HG02852 (cell line): Measurements from ENCODE around the gene NEUROD2.
"Not testable (repeated sequence)": the region's sequence is repeated elsewhere in the genome, so short reads cannot be mapped to it uniquely, and the experiment has no call there.

ENCODE experiments used
- ATAC-seq: cut with Tn5 transposase; IDR thresholded peaks from one replicate; pipeline ENCODE4 v1.9.1; 2021; ENCODE audit warnings: mild to moderate bottlenecking, moderate library complexity; ENCODE audit not compliant: unreplicated experiment

Gene NEUROD2

DNA sequence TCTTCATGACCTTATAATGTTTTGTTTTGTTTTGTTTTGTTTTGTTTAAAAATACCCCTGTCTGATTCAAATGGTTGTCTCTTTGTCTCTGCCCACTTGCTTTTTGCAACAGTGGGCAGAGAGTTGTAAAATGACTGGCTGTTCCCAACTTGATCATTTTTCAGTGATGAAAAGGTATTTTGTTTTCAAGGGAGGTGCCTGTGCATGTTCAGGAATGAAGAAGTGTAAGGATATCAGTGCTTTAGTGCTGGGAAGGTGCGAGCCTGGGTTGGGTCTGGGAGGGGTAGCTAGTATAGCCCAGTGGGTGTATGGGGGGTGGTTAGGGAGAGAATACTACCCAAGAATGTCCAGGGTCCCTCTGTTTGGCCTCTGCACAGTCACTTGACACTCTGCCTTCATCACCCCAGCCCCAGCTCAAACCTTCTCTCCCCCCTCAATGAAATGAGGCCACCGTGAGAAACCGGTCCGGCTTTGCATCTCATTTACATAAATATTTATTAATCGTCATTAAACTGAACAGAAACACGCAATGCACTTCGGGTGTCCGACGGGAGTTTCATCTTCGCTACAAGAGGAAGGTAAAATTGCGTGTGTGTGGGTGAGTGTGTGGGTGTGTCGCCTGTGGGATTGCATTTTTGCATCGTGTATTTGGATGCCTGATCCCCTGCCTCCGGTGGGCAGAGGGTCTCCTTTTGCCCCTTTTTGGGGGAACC lies 4.3 kb downstream of the NEUROD2 start:
- ATAC-seq, result no peak

DNA sequence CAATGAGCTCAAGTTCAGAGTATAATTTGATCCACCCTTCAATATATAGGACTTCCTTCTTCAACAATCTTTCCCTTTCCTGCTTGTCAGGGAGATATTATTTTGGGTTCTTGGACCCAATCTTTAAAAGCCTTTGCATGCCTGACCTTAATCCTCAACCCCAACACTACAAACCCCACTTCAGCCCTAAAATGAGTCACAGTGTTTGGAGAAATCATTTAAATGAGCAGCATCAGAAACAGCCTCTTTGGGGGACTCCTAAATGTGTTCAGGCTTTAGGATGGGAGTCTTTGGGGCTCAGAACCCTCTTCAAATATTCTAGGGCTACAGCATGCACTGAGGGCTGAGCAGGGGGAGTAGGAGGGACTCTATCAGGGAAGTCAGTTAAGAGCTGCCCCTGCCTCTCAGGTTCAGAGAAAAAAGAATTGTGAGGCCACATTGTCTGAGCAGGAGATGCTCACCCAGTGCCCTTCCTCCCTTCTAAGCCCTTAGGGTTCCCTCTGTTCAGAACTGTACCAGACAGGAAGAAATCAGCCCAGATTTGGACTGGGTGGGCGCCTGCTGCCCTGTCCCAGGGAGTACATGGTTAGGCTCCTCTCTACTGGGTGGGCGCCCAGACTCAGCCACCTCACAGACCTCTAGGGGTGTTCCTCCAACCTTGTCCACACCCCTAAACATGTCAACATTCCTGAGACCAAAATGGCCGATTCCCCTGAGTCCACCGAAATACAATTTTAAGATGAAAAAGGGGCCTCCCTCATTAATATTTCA lies 5.0 kb downstream of the NEUROD2 start:
- no peak for ATAC-seq

DNA sequence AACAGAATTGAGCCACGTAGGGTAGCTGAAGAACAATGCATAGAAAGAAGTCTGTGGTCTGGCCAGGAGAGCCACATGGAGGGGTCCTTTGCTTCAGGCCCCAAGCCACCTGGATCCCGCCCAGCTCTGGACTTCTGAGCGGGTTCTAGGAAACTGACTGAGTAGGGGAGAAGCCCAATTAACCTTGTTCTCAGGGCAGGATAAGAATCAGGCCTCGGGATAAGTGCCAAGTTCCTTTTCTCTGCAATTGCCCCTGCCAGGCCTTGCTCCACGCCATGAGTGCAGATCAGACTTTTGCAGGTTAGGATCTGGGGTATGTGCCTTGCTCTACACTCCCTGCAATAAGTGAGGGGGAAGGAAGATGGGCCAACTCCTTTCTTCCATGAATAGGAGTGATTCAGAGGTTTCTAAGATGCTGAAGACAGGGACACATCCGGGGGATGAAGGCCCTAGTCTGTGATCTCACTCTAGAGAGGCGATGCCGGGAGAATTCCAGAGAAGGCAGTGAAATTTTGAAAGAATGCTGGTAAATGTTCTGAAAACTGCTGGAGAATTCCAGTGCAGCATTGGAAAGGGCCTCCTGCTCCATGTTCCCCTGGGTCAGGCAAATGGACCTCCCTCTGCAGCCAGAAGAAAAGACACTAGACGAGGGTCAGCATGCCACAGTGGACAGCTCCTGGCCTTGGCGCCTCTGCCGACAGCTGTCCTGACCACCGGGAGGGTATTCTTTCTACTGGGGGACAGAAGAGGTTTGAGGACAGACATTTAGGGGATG lies 5.8 kb downstream of the NEUROD2 start:
- no peak for ATAC-seq

DNA sequence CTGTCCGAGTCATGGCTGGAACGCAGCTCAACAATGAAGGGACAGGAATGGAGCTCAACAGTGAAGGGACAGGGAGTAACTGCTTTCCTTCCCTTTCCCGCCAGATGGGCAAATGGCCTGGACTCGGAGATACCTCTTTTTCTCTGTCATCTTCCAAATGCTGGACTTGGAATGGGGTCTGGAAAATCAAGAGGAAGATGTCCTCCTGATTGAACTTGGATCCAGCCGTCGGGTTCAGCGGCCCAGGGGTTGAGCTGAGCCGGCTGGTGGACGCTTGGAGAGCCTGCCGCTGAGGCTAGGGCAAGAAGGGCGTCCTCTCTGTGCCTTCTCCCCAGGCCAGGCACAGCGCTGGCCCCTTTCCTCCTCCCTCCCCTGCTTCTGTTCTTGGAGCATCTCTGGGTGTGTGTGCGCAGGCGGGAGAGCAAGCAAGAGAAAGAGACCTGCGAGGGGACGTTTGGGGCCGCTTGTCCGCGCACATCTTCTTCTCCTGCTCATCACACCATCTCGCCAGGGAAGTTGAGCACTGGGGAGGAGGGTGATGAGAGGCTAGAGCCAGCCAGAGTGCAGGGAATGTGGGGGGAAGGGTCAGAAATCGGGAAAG lies 6.6 kb downstream of the NEUROD2 start:
- no peak for ATAC-seq

- no peak for ATAC-seq
Observed at GRCh38 chr17:39600288-39600996, 7.3 kb downstream of the NEUROD2 start.

DNA sequence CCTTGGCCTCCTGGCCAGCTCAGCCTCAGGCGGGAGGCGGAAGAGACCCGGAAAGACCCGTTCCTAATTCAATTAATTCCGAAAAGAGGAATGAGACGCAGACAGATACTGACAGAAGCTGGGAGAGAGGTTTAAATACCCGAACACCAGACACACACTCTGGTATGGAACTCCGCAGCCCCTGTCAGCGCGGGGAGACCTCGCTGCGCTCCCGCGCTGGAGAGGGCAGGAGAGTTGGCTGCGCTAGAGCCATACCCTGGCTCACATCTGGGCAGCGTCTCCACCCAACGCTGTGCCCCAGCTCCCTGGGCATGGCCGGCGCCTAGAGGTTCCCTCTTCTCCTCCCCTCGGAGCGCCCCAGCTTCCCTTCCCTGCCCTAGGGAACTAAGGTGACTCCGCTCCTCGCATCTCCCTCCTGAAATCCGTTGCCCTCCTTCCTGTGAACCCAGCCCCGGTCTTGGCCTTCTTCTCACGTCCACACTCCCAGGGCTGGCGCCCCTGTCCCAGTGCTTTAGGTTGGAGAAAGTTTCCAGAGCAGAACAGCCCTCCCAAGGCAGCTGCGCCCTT lies 8.0 kb downstream of the NEUROD2 start:
- no peak for ATAC-seq

DNA sequence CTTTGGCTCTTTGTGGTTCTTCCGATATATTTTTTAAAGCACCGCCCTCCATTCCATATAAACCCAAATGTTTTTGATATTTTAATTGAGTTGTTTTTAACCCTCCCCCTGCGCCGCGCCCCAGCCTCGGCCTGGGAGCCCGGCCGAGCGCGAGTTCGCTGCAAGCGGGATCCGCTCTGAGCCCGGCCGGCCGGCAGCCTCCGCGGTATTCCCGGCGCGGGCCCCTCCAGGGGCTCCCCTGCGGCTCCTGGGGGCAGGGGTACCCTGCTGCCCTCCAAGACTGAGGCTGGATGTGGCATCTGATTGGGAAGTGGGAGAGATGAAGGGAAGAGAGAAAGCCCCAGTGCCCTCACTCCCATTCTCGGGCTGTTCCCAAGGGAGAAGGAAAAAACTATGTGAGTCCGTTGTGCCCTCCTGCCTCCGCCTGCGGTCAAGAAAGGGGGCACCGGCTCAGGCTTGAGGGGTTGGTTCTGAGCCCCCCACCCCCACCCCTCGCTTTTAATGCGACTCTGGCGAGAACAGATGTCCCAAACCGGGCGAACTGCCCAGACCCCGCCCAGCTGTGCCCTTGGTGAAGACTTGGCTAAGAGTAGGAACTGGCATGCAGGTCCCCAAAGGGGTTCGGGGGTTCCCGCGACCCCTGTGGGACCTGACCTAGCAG lies 8.6 kb downstream of the NEUROD2 start:
- no peak for ATAC-seq

DNA sequence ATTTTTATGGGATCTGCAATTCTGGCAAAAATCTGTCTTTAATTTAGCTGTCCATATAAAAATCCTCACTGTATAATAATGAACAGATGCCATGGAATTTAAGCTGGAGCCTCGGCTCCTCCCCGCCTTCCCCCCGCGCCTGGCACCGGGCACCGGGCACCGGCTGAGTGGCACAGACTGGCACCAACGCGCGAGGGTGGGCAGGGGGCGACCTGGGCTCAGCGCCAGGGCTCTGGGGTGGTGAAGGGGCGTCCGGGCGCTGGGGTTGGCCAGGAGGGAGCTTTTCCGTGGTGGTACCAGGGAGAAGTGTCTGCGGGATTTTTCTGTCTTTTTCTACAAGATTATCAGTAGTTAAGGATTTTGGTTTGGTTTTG lies 9.1 kb downstream of the NEUROD2 start:
- ATAC-seq, result no peak

DNA sequence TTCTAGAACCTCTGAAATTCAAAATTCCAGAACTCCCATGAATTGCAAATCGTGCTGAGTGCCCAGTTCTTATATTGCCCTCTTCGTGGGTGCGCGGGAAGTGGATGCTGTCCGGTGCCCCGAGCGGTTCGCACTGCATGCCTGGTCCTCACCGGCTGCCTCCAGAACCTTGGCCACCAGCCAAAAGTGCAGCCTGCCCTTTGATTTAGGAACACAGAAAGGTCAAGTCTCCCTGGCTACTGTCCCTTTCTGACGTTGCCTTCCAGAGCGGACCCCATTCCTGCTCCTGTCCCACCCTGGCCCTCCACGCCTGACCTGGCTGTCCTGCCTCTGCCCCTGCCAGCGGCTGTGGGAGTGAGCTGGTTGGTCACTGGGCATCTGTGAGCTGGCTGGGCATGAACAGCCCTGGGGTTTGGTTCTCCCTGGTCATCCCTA lies 9.7 kb downstream of the NEUROD2 start:
- no peak for ATAC-seq

GRCh38 chr17:39597372-39598046 lies 10.2 kb downstream of the NEUROD2 start:
- no peak for ATAC-seq

DNA sequence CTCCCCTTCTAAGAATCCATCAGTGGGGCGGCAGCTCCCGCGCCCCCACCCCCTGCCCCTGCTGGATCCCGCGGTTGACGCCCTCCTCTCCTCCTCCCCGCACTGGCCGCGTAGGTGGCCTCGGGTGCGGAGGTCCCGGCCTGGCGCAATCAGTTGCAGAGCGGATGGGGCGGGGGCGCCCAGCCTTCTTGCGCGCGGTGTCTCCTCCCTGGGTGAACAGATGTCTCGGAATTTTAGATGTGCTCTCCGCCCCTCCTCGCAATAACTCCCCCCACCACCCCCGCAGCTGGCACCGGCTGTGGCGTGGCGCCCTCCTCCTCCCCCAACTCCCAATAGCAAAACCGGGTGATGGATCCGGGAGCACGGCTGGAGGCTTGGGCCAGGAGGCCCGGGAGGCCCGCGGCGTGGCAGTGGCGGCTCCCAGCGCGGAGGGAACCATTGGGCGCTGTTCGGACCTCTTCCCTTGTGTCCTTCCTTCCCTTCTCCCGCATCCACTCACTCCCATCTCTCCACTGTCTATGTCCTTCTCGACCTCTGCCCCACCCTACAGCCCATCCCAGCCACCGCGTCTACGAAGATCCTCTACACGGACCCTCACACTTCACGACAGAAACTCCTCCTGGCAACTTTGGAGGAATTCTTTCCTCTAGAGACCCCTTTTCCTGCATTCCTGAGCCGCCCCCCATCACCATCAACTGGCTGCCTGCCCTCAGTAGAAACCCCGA lies 11.0 kb downstream of the NEUROD2 start:
- no peak for ATAC-seq

DNA sequence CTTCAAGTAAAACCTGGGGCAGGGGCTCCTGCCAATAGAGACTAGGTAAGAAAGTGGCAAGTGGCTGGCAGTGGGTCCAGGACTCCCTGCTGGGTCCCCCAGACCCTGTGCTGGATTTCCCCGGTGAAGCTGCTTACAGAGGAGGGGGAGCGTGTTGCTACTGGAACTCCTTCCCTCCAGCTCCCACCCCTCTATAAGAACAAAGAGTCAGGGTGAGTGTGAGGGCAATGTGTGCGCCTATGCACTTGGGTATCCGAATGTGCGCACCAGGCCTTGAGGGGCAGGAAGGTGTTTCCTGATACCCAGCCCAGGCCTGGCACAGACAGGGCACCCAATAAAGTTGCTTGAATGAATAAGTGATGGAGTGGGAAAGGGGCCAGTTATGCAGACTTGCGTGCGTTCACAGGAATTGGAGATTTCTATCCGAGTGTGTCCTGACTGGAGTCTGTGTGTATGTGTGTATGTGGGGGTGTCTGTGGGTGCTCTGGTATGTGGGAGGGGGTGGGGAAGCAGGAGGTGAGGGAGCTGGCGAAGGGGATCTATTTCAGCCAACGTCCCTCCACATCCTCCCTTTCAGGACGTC lies 11.7 kb downstream of the NEUROD2 start:
- ATAC-seq, result no peak

GRCh38 chr17:39595294-39595693 lies 12.4 kb downstream of the NEUROD2 start:
- no peak for ATAC-seq

GRCh38 chr17:39593371-39593770 lies 14.3 kb downstream of the NEUROD2 start:
- ATAC-seq, result no peak

- ATAC-seq, result no peak
Observed at GRCh38 chr17:39591958-39592954, 15.5 kb downstream of the NEUROD2 start.

GRCh38 chr17:39590180-39590579 lies 17.5 kb downstream of the NEUROD2 start:
- not testable (repeated sequence) for ATAC-seq

GRCh38 chr17:39582658-39583057 lies 25.1 kb downstream of the NEUROD2 start:
- no peak for ATAC-seq
